BE2C (cell line): ENCODE results near the gene P4HA2.

Source experiments
- DNase-seq: peaks from one replicate; pipeline ENCODE4 v3.0.0-alpha.2; 2020
- H3K27me3 ChIP-seq: fragments of 250-450 bp; sonication (Bioruptor Pico); 2 replicates; pipeline ENCODE4 v1.5.1; 2020; ENCODE audit warnings: mild to moderate bottlenecking
- H3K36me3 ChIP-seq: fragments of 250-450 bp; sonication (Bioruptor Pico); 2 replicates; pipeline ENCODE4 v1.5.1; 2020; ENCODE audit warnings: mild to moderate bottlenecking
- H3K4me1 ChIP-seq: fragments of 250-450 bp; sonication (Bioruptor Pico); 2 replicates; pipeline ENCODE4 v1.5.1; 2020
- H3K4me3 ChIP-seq: 2 replicates; pipeline ENCODE4 v1.5.1; 2011; ENCODE audit warnings: low read depth, low read length
- H3K9me3 ChIP-seq: fragments of 250-450 bp; sonication (Bioruptor Pico); 2 replicates; pipeline ENCODE4 v1.5.1; 2020
- CTCF ChIP-seq: IDR thresholded peaks from 2 replicates; pipeline ENCODE4 v1.5.1; 2012; ENCODE audit warnings: mild to moderate bottlenecking, low read depth, low read length

P4HA2 gene

DNA sequence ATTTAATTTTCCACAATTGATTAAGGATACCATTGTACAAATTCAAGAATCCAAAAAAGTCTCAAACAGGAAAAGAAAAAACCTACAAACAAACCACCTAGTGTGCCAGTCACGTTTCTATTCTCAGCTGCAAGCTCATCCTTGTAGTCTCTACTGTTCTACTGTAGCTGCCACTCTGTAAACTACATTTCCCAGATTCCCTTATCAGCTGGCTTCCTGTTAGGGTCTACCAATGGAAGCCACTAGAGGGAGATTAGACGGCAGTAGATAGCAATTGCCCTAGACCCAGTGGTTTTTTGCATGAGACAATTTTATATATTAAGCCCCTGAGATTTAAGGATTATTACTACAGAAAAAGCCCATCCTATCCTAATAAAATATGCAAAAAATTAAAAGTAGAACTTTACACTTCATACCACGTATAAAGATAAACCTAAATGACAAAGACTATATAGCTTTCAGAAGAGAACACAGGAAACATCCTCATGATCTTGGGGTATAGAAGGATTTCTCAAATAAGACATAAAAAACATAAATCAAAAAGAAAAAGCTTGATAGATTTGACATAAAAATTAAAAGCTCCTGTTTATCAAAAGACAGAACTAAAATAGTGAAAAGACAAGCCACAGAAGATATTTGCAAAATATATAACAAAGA is 37.4 kb downstream of the P4HA2 start:
- H3K4me3 ChIP-seq: no peak overlapping the region
- H3K4me1 ChIP-seq: peaks cover 3% of the 10 kb centered on the region
- H3K9me3 ChIP-seq: no peaks in the 10 kb centered on the region
- DNase-seq: peak; percentile 55
- H3K36me3 ChIP-seq: no peaks in the 10 kb centered on the region
- peak; percentile 95 for TF ChIP-seq CTCF
- no peaks in the 10 kb centered on the region for H3K27me3 ChIP-seq

GRCh38 chr5:132184588-132184987 is 43.1 kb downstream of the P4HA2 start:
- Histone ChIP-seq H3K4me1 (peaks cover 2% of the 10 kb centered on the region; the same call in 1 of the 2 replicates), H3K4me3 (no peak overlapping the region), H3K27me3 (no peaks in the 10 kb centered on the region), H3K36me3 (no peaks in the 10 kb centered on the region), H3K9me3 (no peaks in the 10 kb centered on the region; the same call in 1 of the 2 replicates)
- TF ChIP-seq CTCF: no peak
- no peak for DNase-seq

DNA sequence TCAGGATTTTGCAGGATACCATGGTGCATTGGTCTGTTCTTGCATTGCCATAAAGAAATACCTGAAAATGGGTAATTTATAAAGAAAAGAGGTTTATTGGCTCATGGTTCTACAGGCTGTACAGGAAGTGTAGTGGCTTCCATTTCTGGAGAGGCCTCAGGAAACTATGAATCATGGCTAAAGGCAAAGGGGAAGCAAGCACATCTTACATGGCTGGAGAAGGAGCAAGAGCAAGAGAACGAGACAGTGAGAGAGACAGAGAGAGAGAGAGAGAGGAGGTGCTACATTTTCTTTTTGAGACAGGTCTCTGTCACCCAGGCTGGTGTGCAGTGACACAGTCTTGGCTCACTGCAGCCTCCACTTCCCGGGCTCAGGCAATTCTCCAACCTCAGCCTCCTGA is 43.9 kb downstream of the P4HA2 start:
- Histone ChIP-seq H3K27me3 (no peaks in the 10 kb centered on the region), H3K4me3 (no peak overlapping the region), H3K9me3 (no peaks in the 10 kb centered on the region; the same call in 1 of the 2 replicates), H3K4me1 (0 out of 2 replicates have a peak, but pooled peaks cover 3% of the 10 kb centered on the region), H3K36me3 (no peaks in the 10 kb centered on the region)
- TF ChIP-seq CTCF: no peak
- no peak for DNase-seq

DNA sequence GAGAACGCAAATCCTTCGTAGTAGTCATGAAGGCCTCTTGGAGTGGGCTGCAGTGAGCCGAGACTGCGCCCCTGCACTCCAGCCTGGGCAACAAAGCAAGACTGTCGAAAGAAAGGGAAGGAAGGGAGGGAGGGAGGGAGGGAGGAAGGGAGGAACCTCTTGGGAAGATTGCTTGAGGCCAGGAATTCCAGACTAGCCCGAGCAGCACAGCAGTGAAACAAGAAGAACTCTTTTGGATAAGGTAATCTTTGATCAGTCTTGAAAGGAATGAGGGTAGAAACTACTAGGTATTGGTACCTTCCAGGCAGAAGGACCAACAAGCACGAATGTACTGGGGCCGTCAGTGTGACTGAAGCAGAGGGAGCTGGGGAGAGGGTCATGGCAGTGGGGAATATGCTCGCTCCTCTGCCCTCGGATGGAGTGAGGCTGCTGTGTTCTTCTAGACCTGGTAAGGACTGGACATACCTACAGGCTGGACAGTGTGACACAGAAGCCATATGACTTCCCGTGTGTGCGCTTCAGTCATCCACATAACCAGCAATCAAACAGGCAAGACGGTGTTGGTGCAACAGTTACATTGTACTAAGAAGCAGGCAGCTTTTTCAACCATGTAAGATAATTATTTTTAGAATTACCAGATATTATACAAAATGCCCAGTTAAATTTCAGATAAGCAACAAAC is 45.2 kb downstream of the P4HA2 start:
- Histone ChIP-seq H3K4me1 (0 out of 2 replicates have a peak, but pooled peaks cover 3% of the 10 kb centered on the region), H3K4me3 (no peak overlapping the region), H3K9me3 (no peaks in the 10 kb centered on the region; the same call in 1 of the 2 replicates), H3K27me3 (no peaks in the 10 kb centered on the region), H3K36me3 (no peaks in the 10 kb centered on the region)
- no peak for DNase-seq
- TF ChIP-seq CTCF: no peak

- H3K36me3 ChIP-seq: no peaks in the 10 kb centered on the region
- H3K4me3 ChIP-seq: no peak overlapping the region
- 0 out of 2 replicates have a peak, but pooled peaks cover 3% of the 10 kb centered on the region for H3K4me1 ChIP-seq
- TF ChIP-seq CTCF: no peak
- no peak for DNase-seq
- H3K9me3 ChIP-seq: no peaks in the 10 kb centered on the region; the same call in 1 of the 2 replicates
- no peaks in the 10 kb centered on the region for H3K27me3 ChIP-seq
These were observed 46.5 kb downstream of the P4HA2 start for GRCh38 chr5:132181011-132181629.
